VCaP (cell line): ENCODE results near the gene LPP.

Experiments
- H3K27ac ChIP-seq: fragments of 450-650 bp; 2 replicates; pipeline ENCODE4 v1.5.1; 2017
- CTCF ChIP-seq: fragments of 450-650 bp; conservative IDR thresholded peaks from 2 replicates; pipeline ENCODE4 v1.5.1; 2017; ENCODE audit warnings: mild to moderate bottlenecking, moderate library complexity

The LPP gene

GRCh38 chr3:188633206-188633605, 479.2 kb downstream of the LPP start:
- no peak overlapping the region for H3K27ac ChIP-seq
- no peak for TF ChIP-seq CTCF

GRCh38 chr3:188634285-188634684, 480.3 kb downstream of the LPP start:
- TF ChIP-seq CTCF: no peak
- no peak overlapping the region; the same call in 1 of the 2 replicates for H3K27ac ChIP-seq

GRCh38 chr3:188635258-188636042, 481.5 kb downstream of the LPP start:
- H3K27ac ChIP-seq: peak overlapping the region; percentile 66

GRCh38 chr3:188636292-188636691, 482.3 kb downstream of the LPP start:
- peak overlapping the region; percentile 66 for H3K27ac ChIP-seq

More at GRCh38 chr3:188635258-188636042, 481.5 kb downstream of the LPP start:
- no peak for TF ChIP-seq CTCF

GRCh38 chr3:188641076-188641475, 487.1 kb downstream of the LPP start:
- H3K27ac ChIP-seq: peak overlapping the region; percentile 70
- TF ChIP-seq CTCF: no peak

GRCh38 chr3:188643736-188644135, 489.8 kb downstream of the LPP start:
- no peak overlapping the region for H3K27ac ChIP-seq
- TF ChIP-seq CTCF: no peak

- TF ChIP-seq CTCF: no peak
- peak overlapping the region; percentile 64 for H3K27ac ChIP-seq
These were observed 492.6 kb downstream of the LPP start for GRCh38 chr3:188646592-188646991.

GRCh38 chr3:188647237-188647636, 493.3 kb downstream of the LPP start:
- H3K27ac ChIP-seq: peak overlapping the region; percentile 64
- no peak for TF ChIP-seq CTCF
